ENCODE data around the gene HTATIP2. TPM values are rescaled to one million over a fixed set of nuclear protein-coding genes. Genes with fewer than 3 reads are reported as not detected.

Gene HTATIP2
- 36.2 and 44.8 TPM in 2 replicates for total RNA-seq

GRCh38 chr11:20363500-20364340 lies at the start of gene HTATIP2:
Gene HTATIP2 (plus strand): TSS chr11:20363714. CDS start chr11:20364238, 524 bp downstream.

GRCh38 chr11:20387261-20388095 lies 24.0 kb downstream of the HTATIP2 start, which contains the start of gene PRMT3:
Gene PRMT3 (plus strand): TSS chr11:20387716. CDS start chr11:20387747, 31 bp downstream.

Other genes starting within 250 kb of the HTATIP2 start
- not detected in 2 replicates for gene DBX1, start 203.2 kb upstream of the HTATIP2 start, total RNA-seq
- 13.4 and 17.5 TPM in 2 replicates for gene PRMT3, start 24.0 kb downstream of the HTATIP2 start, total RNA-seq
- gene SLC6A5, start 235.9 kb downstream of the HTATIP2 start, total RNA-seq, result not detected in 2 replicates

Measured in smooth muscle cell of the pulmonary artery (primary cell).